GM12878 (cell line): ENCODE results near the gene LPGAT1.

Experiments used
- CHD4 ChIP-seq: fragments of 200-600 bp; sonication (generic); IDR thresholded peaks from 2 replicates; pipeline ENCODE4 v1.6.1; 2016; ENCODE audit warnings: mild to moderate bottlenecking
- EP300 ChIP-seq, 2 experiments: fragments of 150-350 bp in 1 of 2; IDR thresholded peaks; 2 replicates each; pipeline ENCODE4 v1.6.1; 2011 to 2012; ENCODE audit warnings: low read depth in 2 of 2, low read length in 2 of 2, borderline replicate concordance in 1 of 2, improper control_type of control experiment in 1 of 2, inconsistent platforms in 1 of 2; ENCODE audit not compliant: control insufficient read depth in 1 of 2
- EZH2 ChIP-seq: IDR thresholded peaks from 2 replicates; pipeline ENCODE4 v1.6.1; 2012; ENCODE audit warnings: low read depth, mild to moderate bottlenecking, control low read depth, inconsistent platforms, low read length, borderline replicate concordance; ENCODE audit not compliant: control insufficient read depth
- IRF4 ChIP-seq: IDR thresholded peaks from 2 replicates; pipeline ENCODE4 v1.6.1; 2011; ENCODE audit warnings: low read depth, low read length
- MYC ChIP-seq: IDR thresholded peaks from 2 replicates; pipeline ENCODE4 v1.6.1; 2011; ENCODE audit warnings: mild to moderate bottlenecking, low read length, moderate library complexity, inconsistent platforms; ENCODE audit not compliant: insufficient read depth, insufficient replicate concordance, insufficient read length, severe bottlenecking
- TBL1XR1 ChIP-seq: IDR thresholded peaks from 2 replicates; pipeline ENCODE4 v1.6.1; 2012; ENCODE audit warnings: low read depth, low read length, improper control_type of control experiment
- YY1 ChIP-seq: IDR thresholded peaks from 2 replicates; pipeline ENCODE4 v1.6.1; 2011; ENCODE audit warnings: low read depth, mild to moderate bottlenecking, low read length
- ZNF274 ChIP-seq: IDR thresholded peaks from one replicate; pipeline ENCODE4 v1.8.0; 2011; ENCODE audit not compliant: insufficient read length, insufficient read depth
- ZNF384 ChIP-seq: IDR thresholded peaks from 2 replicates; pipeline ENCODE4 v1.6.1; 2012; ENCODE audit warnings: low read depth, mild to moderate bottlenecking, low read length, improper control_type of control experiment, borderline replicate concordance
- TF ChIP-seq, protein P1 (sequence below), 3 experiments: IDR thresholded peaks in 2 of 3; conservative IDR thresholded peaks in 1 of 3; 2 replicates each; pipeline ENCODE4 v1.5.1; 2011; ENCODE audit warnings: low read depth in 3 of 3, low read length in 3 of 3, mild to moderate bottlenecking in 3 of 3, control low read depth in 2 of 3, moderate library complexity in 2 of 3, inconsistent platforms in 1 of 3, mixed read lengths in 1 of 3; ENCODE audit not compliant: control insufficient read depth in 2 of 3, insufficient read depth in 1 of 3; ENCODE audit errors: extremely low read depth in 1 of 3
- TF ChIP-seq, protein P2 (sequence below): fragments of 450-650 bp; IDR thresholded peaks from 2 replicates; pipeline ENCODE4 v1.6.1; 2016; ENCODE audit warnings: mild to moderate bottlenecking, moderate library complexity, borderline replicate concordance
- TF ChIP-seq, protein P3 (sequence below): IDR thresholded peaks from 2 replicates; pipeline ENCODE4 v1.6.1; 2011; ENCODE audit warnings: borderline replicate concordance, low read depth, mild to moderate bottlenecking, moderate library complexity, mixed read lengths, low read length; ENCODE audit not compliant: insufficient read depth; ENCODE audit errors: extremely low read length

- no peak for TF ChIP-seq EP300 (IDR thresholded peaks at IDR 0.05; ENCODE audit: borderline replicate concordance in 1 of 2, control insufficient read depth in 1 of 2, low read depth in 2 of 2, low read length in 2 of 2)
- no peak for TF ChIP-seq CHD4
- no peak for TF ChIP-seq MYC
- TF ChIP-seq YY1, result no peak
- TF ChIP-seq IRF4, result no peak
- no peak for TF ChIP-seq ZNF384
- TF ChIP-seq, protein P1, sequence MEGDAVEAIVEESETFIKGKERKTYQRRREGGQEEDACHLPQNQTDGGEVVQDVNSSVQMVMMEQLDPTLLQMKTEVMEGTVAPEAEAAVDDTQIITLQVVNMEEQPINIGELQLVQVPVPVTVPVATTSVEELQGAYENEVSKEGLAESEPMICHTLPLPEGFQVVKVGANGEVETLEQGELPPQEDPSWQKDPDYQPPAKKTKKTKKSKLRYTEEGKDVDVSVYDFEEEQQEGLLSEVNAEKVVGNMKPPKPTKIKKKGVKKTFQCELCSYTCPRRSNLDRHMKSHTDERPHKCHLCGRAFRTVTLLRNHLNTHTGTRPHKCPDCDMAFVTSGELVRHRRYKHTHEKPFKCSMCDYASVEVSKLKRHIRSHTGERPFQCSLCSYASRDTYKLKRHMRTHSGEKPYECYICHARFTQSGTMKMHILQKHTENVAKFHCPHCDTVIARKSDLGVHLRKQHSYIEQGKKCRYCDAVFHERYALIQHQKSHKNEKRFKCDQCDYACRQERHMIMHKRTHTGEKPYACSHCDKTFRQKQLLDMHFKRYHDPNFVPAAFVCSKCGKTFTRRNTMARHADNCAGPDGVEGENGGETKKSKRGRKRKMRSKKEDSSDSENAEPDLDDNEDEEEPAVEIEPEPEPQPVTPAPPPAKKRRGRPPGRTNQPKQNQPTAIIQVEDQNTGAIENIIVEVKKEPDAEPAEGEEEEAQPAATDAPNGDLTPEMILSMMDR (IDR thresholded peaks at IDR 0.05 in 2 of 3, conservative IDR thresholded peaks at IDR 0.05 in 1 of 3; ENCODE audit: control insufficient read depth in 2 of 3, extremely low read depth in 1 of 3, insufficient read depth in 1 of 3, low read depth in 3 of 3, low read length in 3 of 3), result no peak
- no peak for TF ChIP-seq EZH2
- no peak for TF ChIP-seq TBL1XR1
- TF ChIP-seq, protein P2, sequence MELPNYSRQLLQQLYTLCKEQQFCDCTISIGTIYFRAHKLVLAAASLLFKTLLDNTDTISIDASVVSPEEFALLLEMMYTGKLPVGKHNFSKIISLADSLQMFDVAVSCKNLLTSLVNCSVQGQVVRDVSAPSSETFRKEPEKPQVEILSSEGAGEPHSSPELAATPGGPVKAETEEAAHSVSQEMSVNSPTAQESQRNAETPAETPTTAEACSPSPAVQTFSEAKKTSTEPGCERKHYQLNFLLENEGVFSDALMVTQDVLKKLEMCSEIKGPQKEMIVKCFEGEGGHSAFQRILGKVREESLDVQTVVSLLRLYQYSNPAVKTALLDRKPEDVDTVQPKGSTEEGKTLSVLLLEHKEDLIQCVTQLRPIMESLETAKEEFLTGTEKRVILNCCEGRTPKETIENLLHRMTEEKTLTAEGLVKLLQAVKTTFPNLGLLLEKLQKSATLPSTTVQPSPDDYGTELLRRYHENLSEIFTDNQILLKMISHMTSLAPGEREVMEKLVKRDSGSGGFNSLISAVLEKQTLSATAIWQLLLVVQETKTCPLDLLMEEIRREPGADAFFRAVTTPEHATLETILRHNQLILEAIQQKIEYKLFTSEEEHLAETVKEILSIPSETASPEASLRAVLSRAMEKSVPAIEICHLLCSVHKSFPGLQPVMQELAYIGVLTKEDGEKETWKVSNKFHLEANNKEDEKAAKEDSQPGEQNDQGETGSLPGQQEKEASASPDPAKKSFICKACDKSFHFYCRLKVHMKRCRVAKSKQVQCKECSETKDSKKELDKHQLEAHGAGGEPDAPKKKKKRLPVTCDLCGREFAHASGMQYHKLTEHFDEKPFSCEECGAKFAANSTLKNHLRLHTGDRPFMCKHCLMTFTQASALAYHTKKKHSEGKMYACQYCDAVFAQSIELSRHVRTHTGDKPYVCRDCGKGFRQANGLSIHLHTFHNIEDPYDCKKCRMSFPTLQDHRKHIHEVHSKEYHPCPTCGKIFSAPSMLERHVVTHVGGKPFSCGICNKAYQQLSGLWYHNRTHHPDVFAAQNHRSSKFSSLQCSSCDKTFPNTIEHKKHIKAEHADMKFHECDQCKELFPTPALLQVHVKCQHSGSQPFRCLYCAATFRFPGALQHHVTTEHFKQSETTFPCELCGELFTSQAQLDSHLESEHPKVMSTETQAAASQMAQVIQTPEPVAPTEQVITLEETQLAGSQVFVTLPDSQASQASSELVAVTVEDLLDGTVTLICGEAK, result no peak
- TF ChIP-seq, protein P3, sequence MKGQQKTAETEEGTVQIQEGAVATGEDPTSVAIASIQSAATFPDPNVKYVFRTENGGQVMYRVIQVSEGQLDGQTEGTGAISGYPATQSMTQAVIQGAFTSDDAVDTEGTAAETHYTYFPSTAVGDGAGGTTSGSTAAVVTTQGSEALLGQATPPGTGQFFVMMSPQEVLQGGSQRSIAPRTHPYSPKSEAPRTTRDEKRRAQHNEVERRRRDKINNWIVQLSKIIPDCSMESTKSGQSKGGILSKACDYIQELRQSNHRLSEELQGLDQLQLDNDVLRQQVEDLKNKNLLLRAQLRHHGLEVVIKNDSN, result no peak
- no peak for TF ChIP-seq ZNF274
These were observed 80.0 kb downstream of the LPGAT1 start for GRCh38 chr1:211750599-211750998.
